Lower leg skin (tissue), 3 donors: ENCODE data around the gene SYTL2.

Source experiments
- CTCF ChIP-seq, 3 donors: fragments of 450-650 bp; IDR thresholded peaks; one replicate each; pipeline ENCODE4 v1.5.1; 2016; ENCODE audit warnings: antibody characterized with exemption in 3 of 3, mild to moderate bottlenecking in 3 of 3, moderate library complexity in 2 of 3
- POLR2A ChIP-seq, 2 donors: fragments of 450-650 bp; IDR thresholded peaks; one replicate each; pipeline ENCODE4 v1.6.1; 2016 to 2017; ENCODE audit warnings: antibody characterized with exemption in 2 of 2, mild to moderate bottlenecking in 1 of 2, moderate library complexity in 1 of 2

GRCh38 chr11:85831050-85831449 lies 20.1 kb upstream of the SYTL2 start:
- TF ChIP-seq POLR2A (IDR thresholded peaks at IDR 0.05) = no peak
- no peak for TF ChIP-seq CTCF (IDR thresholded peaks at IDR 0.05)
